Right renal pelvis (tissue), 4 donors: Measurements from ENCODE around the gene OR2L8. TPM values are rescaled to one million over a fixed set of nuclear protein-coding genes. Genes with fewer than 3 reads are reported as not detected.

Source experiments
- DNase-seq, 4 donors: peaks; one replicate each; pipeline ENCODE4 v3.0.0-alpha.2; 2013; ENCODE audit warnings: low read depth in 4 of 4, low spot score in 3 of 4, missing footprints in 1 of 4
- polyA plus RNA-seq, 4 donors: library from polyadenylated mRNA; unstranded; fragments of 120-200 nt; gene quantifications; one replicate each; pipeline ENCODE4 v1.2.1, GENCODE V29; 2013; ENCODE audit not compliant: insufficient read length in 4 of 4

The OR2L8 gene
- not detected for polyA plus RNA-seq

- DNase-seq: no peak
Observed at GRCh38 chr1:247948558-247948957, at the start of gene OR2L8. OR2L8 (plus strand) TSS chr1:247948858; CDS start chr1:247948858, 0 bp downstream.

GRCh38 chr1:247904122-247904521 is 44.5 kb upstream of the OR2L8 start:
- DNase-seq: no peak

- DNase-seq: no peak
Observed at GRCh38 chr1:247905181-247905580, 43.5 kb upstream of the OR2L8 start.

GRCh38 chr1:247905910-247906503 is 42.7 kb upstream of the OR2L8 start:
- DNase-seq: no peak

- no peak for DNase-seq
Observed at GRCh38 chr1:247906504-247907047, 42.1 kb upstream of the OR2L8 start.

GRCh38 chr1:247908766-247909165 is 39.9 kb upstream of the OR2L8 start:
- no peak for DNase-seq

GRCh38 chr1:247913786-247914185 is 34.9 kb upstream of the OR2L8 start:
- DNase-seq: no peak

GRCh38 chr1:247914941-247915662 is 33.6 kb upstream of the OR2L8 start:
- no peak for DNase-seq

GRCh38 chr1:247919952-247920351 is 28.7 kb upstream of the OR2L8 start, which contains the start of gene OR2T8:
OR2T8 (plus strand) TSS chr1:247920252; CDS start chr1:247921018, 766 bp downstream.
- no peak for DNase-seq

GRCh38 chr1:247923941-247924340 is 24.7 kb upstream of the OR2L8 start:
- no peak for DNase-seq

- no peak for DNase-seq
Observed at GRCh38 chr1:247924868-247925267, 23.8 kb upstream of the OR2L8 start, which contains the start of gene OR2AJ1. OR2AJ1 (plus strand) TSS chr1:247924889; CDS start chr1:247933769, 8,880 bp downstream.

- DNase-seq: no peak
Observed at GRCh38 chr1:247933989-247934388, 14.7 kb upstream of the OR2L8 start.

GRCh38 chr1:247935781-247936180 is 12.9 kb upstream of the OR2L8 start:
- no peak for DNase-seq

GRCh38 chr1:247936415-247936814 is 12.2 kb upstream of the OR2L8 start:
- no peak for DNase-seq

GRCh38 chr1:247936965-247937734 is 11.5 kb upstream of the OR2L8 start:
- DNase-seq: peak in 3 of 4 donors; percentile 10 to 39 (median 20)

- DNase-seq: no peak
Observed at GRCh38 chr1:247942624-247943023, 6.0 kb upstream of the OR2L8 start.

- no peak for DNase-seq
Observed at GRCh38 chr1:247953408-247953807, 4.8 kb downstream of the OR2L8 start.

- DNase-seq: no peak
Observed at GRCh38 chr1:247961791-247962190, 13.1 kb downstream of the OR2L8 start.

- no peak for DNase-seq
Observed at GRCh38 chr1:247962911-247963588, 14.4 kb downstream of the OR2L8 start.

GRCh38 chr1:247964933-247965332 is 16.3 kb downstream of the OR2L8 start, which contains the start of gene OR2AK2:
OR2AK2 (plus strand) TSS chr1:247965233; CDS start chr1:247965377, 144 bp downstream.
- no peak for DNase-seq
